ENCODE results near the gene SH3BP1. TPM values are rescaled to one million over a fixed set of nuclear protein-coding genes. Genes with fewer than 3 reads are reported as not detected.
A peak's percentile ranks its signal among the peaks of the same experiment; 100 is the strongest.
"Not testable (repeated sequence)": the region's sequence is repeated elsewhere in the genome, so short reads cannot be mapped to it uniquely, and the experiment has no call there.

SH3BP1 gene
- total RNA-seq, 1 experiment from 2014 or later: 6.1 TPM

- Histone ChIP-seq H3K36me3 (peaks cover 7% of the 10 kb centered on the region; the same call in 1 of the 2 replicates), H3K4me3 (no peak overlapping the region), H3K27me3 (no peaks in the 10 kb centered on the region), H3K4me1 (peaks cover 5% of the 10 kb centered on the region; the same call in 1 of the 2 replicates), H3K27ac (no peak overlapping the region), H3K9me3 (replicated peaks) (no peaks in the 10 kb centered on the region)
- no peak for DNase-seq
Measured at GRCh38 chr22:37680191-37680851, 40.9 kb downstream of the SH3BP1 start.

GRCh38 chr22:37681001-37681424 lies 41.5 kb downstream of the SH3BP1 start:
- peaks cover 7% of the 10 kb centered on the region; the same call in 1 of the 2 replicates for H3K36me3 ChIP-seq
- H3K27ac ChIP-seq: no peak overlapping the region
- H3K4me3 ChIP-seq: no peak overlapping the region
- 0 out of 2 replicates have a peak, but pooled peaks cover 2% of the 10 kb centered on the region for H3K4me1 ChIP-seq
- no peak for DNase-seq
- no peaks in the 10 kb centered on the region for H3K9me3 ChIP-seq (replicated peaks)
- no peaks in the 10 kb centered on the region for H3K27me3 ChIP-seq

- Histone ChIP-seq H3K4me3 (no peak overlapping the region), H3K27ac (no peak overlapping the region), H3K4me1 (0 out of 2 replicates have a peak, but pooled peaks cover 2% of the 10 kb centered on the region), H3K27me3 (no peaks in the 10 kb centered on the region), H3K36me3 (peaks cover 7% of the 10 kb centered on the region; the same call in 1 of the 2 replicates), H3K9me3 (replicated peaks) (no peaks in the 10 kb centered on the region)
- peak; percentile 77 to 88 for DNase-seq
Measured at GRCh38 chr22:37681556-37682049, 42.1 kb downstream of the SH3BP1 start.

DNA sequence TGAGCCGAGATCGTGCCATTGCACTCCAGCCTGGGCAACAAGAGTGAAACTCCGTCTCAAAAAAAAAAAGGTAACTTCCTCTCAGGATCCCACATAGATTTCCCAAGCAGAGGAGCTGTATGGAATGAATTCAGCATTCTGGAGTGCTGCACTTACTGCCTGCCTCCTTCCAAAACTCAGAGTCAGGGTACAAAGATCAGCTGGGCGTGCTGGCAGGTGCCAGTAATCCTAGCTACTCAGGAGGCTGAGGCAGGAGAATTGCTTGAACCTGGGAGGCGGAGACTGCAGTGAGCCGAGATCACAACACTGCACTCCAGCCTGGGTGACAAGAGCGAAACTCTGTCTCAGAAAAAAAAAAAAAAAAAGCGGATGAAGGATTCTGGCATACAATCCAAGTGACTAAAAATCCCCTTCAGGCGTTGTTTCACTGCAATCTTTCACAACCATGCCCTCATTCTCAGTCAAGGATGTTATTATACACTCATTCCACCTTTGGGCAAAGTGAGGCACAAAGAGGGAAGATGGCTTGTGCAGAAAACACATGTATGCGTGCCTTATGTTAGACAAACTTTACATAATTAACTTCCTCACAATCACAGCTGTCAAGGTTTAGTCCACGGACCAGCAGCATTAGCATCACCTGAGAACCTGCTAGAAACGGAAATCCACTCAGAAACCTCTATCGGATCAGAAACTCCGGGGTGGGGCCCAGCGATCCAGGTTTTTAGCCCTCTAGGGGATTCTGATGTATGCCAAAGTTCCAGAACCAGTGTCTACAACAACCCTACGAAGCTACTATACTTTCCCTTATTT lies 45.5 kb downstream of the SH3BP1 start:
- no peak overlapping the region for H3K4me3 ChIP-seq
- H3K4me1 ChIP-seq: no peaks in the 10 kb centered on the region
- no peaks in the 10 kb centered on the region for H3K9me3 ChIP-seq (replicated peaks)
- 0 out of 2 replicates have a peak, but pooled peaks cover 6% of the 10 kb centered on the region for H3K36me3 ChIP-seq
- no peaks in the 10 kb centered on the region for H3K27me3 ChIP-seq
- H3K27ac ChIP-seq: no peak overlapping the region
- DNase-seq: no peak

- Histone ChIP-seq H3K27me3 (no peaks in the 10 kb centered on the region), H3K9me3 (replicated peaks) (no peaks in the 10 kb centered on the region), H3K36me3 (peaks cover 10% of the 10 kb centered on the region; the same call in 1 of the 2 replicates), H3K4me3 (peak within 1 kb of the TSS; percentile 81), H3K4me1 (no peaks in the 10 kb centered on the region), H3K27ac (peak within 1 kb of the TSS; percentile 77)
- peak; percentile 80 to 92 for DNase-seq
Measured at GRCh38 chr22:37686002-37686982, 46.8 kb downstream of the SH3BP1 start, which contains the start of gene NOL12. NOL12 (plus strand) TSS chr22:37686343; CDS start chr22:37686393, 50 bp downstream.

- no peak overlapping the region for H3K4me3 ChIP-seq
- no peaks in the 10 kb centered on the region for H3K4me1 ChIP-seq
- H3K27me3 ChIP-seq: no peaks in the 10 kb centered on the region
- H3K36me3 ChIP-seq: peaks cover 15% of the 10 kb centered on the region
- DNase-seq: no peak
- H3K27ac ChIP-seq: no peak overlapping the region
- H3K9me3 ChIP-seq (replicated peaks): no peaks in the 10 kb centered on the region
Measured at GRCh38 chr22:37690407-37690806, 50.9 kb downstream of the SH3BP1 start.

- Histone ChIP-seq H3K27me3 (no peaks in the 10 kb centered on the region), H3K27ac (no peak overlapping the region), H3K36me3 (peaks cover 15% of the 10 kb centered on the region), H3K9me3 (replicated peaks) (no peaks in the 10 kb centered on the region), H3K4me3 (no peak overlapping the region), H3K4me1 (no peaks in the 10 kb centered on the region)
- no peak for DNase-seq
Measured at GRCh38 chr22:37690901-37691504, 51.5 kb downstream of the SH3BP1 start.

GRCh38 chr22:37692627-37693285 lies 53.3 kb downstream of the SH3BP1 start:
- Histone ChIP-seq H3K27me3 (no peaks in the 10 kb centered on the region), H3K36me3 (peaks cover 15% of the 10 kb centered on the region), H3K27ac (no peak overlapping the region), H3K9me3 (replicated peaks) (no peaks in the 10 kb centered on the region), H3K4me3 (no peak overlapping the region), H3K4me1 (no peaks in the 10 kb centered on the region)
- no peak for DNase-seq

DNA sequence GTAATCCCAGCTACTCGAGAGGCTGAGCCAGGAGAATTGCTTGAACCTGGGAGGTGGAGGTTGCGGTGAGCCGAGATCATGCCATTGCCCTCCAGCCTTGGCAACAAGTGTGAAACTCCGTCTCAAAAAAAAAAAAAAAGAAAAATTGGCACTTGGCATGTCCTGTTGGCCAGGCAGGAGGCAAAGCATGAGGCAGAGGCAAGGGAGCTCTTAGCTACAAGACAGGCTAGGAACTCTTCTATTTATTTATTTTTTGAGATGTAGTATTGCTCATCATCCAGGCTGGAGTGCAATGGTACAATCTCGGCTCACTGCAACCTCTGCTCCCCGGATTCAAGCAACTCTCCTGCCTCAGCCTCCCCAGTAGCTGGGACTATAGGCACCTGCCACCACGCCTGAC lies 54.7 kb downstream of the SH3BP1 start:
- H3K4me1 ChIP-seq; H3K4me3 ChIP-seq; H3K9me3 ChIP-seq (replicated peaks); H3K27ac ChIP-seq; DNase-seq; H3K27me3 ChIP-seq: not testable (repeated sequence)
- peaks cover 13% of the 10 kb centered on the region for H3K36me3 ChIP-seq

- H3K27ac ChIP-seq; DNase-seq; H3K27me3 ChIP-seq; H3K4me1 ChIP-seq; H3K9me3 ChIP-seq (replicated peaks); H3K36me3 ChIP-seq: not testable (repeated sequence)
- H3K4me3 ChIP-seq: peak overlapping the region; percentile 47
Measured at GRCh38 chr22:37696260-37696656, 56.8 kb downstream of the SH3BP1 start.

DNA sequence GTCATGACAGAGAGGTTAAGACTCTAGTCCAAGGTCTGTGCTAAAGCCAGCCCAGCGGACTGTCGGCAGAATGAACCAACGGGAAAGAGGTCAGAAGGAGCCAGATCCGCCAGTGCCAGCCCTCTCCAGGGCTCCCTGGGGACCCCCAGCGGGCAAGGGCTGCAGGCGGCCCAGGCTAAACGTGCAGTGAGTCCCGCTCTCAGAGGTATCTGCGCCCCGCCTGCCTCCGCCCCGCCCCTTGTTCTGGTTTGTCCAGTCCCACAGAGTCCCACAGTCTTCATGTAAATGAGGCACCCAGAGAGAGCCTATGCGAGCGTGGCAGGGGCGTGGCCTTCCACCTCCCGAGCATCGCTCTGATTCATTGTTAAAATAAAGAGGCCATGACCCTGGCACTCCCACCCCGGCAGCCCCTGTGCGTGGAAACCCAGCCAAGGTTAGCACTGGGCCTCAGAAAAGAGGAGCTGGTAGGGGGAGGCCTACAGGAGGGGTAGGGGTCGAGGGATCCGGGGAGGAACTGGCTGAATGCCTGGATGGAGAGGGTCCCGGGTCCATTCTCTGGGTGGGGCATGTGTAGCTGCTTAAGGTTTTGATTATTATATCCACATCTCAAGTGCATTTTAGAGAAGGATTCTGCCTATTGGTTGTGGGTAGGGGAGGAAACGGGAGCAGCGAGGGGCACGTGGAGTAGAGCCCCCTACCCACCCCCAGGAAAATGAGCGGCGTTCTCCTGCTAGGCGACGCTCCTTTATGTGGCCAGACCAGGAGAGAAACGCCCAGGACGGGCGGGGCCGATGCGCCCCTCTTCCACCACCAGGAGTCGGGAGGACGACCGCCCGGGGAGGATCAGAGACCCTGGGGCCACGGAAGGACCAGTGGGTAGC lies 57.4 kb downstream of the SH3BP1 start, which contains the start of gene TRIOBP:
TSS of gene TRIOBP (plus strand) at position 392 of the 881 bp plus-strand sequence. CDS start 4,318 bp downstream, outside the sequence.
- Histone ChIP-seq H3K4me1 (no peaks in the 10 kb centered on the region), H3K27me3 (no peaks in the 10 kb centered on the region), H3K27ac (no peak within 1 kb of the TSS), H3K36me3 (peaks cover under 1% of the 10 kb centered on the region; the same call in 1 of the 2 replicates), H3K4me3 (peak within 1 kb of the TSS; percentile 47), H3K9me3 (replicated peaks) (no peaks in the 10 kb centered on the region)
- peak; percentile 98 to 99 for DNase-seq

GRCh38 chr22:37697538-37697835 lies 58.0 kb downstream of the SH3BP1 start:
- no peak for DNase-seq
- Histone ChIP-seq H3K9me3 (replicated peaks) (no peaks in the 10 kb centered on the region), H3K36me3 (no peaks in the 10 kb centered on the region), H3K27me3 (no peaks in the 10 kb centered on the region), H3K4me3 (peak overlapping the region; percentile 47), H3K4me1 (no peaks in the 10 kb centered on the region), H3K27ac (no peak overlapping the region)

Data from SJCRH30 (cell line).